OCI-LY7 (cell line): ENCODE measurements around the gene PELO. TPM values are rescaled to one million over a fixed set of nuclear protein-coding genes. Genes with fewer than 3 reads are reported as not detected.

Experiments
- BruUV-seq: library from RNA; stranded (reverse); fragments of 400-500 nt; replicated peaks from 2 replicates; lab custom pipeline; 2021; lab: Mats Ljungman, UMichigan
- CTCF ChIA-PET: fragments of 300-600 bp; sonication (Branson Sonifier 250); formaldehyde crosslinking; loops from one replicate; lab custom pipeline; 2022; ENCODE audit warnings: antibody characterized with exemption; ENCODE audit not compliant: unreplicated experiment; lab: Charles Lee
- POLR2A ChIA-PET: fragments of 300-600 bp; sonication (Branson Sonifier 250); formaldehyde crosslinking; loops from one replicate; lab custom pipeline; 2022; ENCODE audit warnings: antibody characterized with exemption; lab: Charles Lee
- DNase-seq: peaks from one replicate; pipeline ENCODE4 v3.0.0-alpha.2; 2015; ENCODE audit warnings: low spot score
- H2AFZ ChIP-seq: fragments of 200-600 bp; sonication (generic), shearing (Covaris generic); 2 replicates; pipeline ENCODE4 v1.6.1; 2014; ENCODE audit warnings: mild to moderate bottlenecking, antibody characterized with exemption, low read length, moderate library complexity
- H3K27ac ChIP-seq: fragments of 200-600 bp; sonication (generic); 2 replicates; pipeline ENCODE4 v1.5.1; 2014; ENCODE audit warnings: mixed run types, low read depth, mild to moderate bottlenecking, moderate library complexity, low read length, inconsistent platforms; ENCODE audit not compliant: poor library complexity, severe bottlenecking
- H3K36me3 ChIP-seq: fragments of 200-600 bp; sonication (generic); 2 replicates; pipeline ENCODE4 v1.6.1; 2014; ENCODE audit warnings: mild to moderate bottlenecking, antibody characterized with exemption, low read length, moderate library complexity, mixed read lengths; ENCODE audit not compliant: insufficient read depth
- H3K4me1 ChIP-seq: fragments of 200-600 bp; sonication (generic); 2 replicates; pipeline ENCODE4 v1.5.1; 2014; ENCODE audit warnings: mild to moderate bottlenecking, low read length; ENCODE audit not compliant: insufficient read depth, poor library complexity, severe bottlenecking
- H3K4me2 ChIP-seq: fragments of 200-600 bp; sonication (generic); 2 replicates; pipeline ENCODE4 v1.6.1; 2014; ENCODE audit warnings: mild to moderate bottlenecking, low read length
- H3K4me3 ChIP-seq: fragments of 200-600 bp; sonication (generic); 2 replicates; pipeline ENCODE4 v1.5.1; 2014; ENCODE audit warnings: mild to moderate bottlenecking, low read depth, low read length; ENCODE audit not compliant: poor library complexity, severe bottlenecking
- H3K79me2 ChIP-seq: fragments of 200-600 bp; sonication (generic); 2 replicates; pipeline ENCODE4 v1.6.1; 2016; ENCODE audit warnings: low read depth, mild to moderate bottlenecking, low read length, moderate library complexity, mixed read lengths; ENCODE audit not compliant: insufficient read depth
- H3K9me2 ChIP-seq: fragments of 200-600 bp; sonication (generic); 2 replicates; pipeline ENCODE4 v1.6.1; 2016; ENCODE audit warnings: mild to moderate bottlenecking, low read length, mixed read lengths; ENCODE audit not compliant: insufficient read depth
- H3K9me3 ChIP-seq: fragments of 200-600 bp; sonication (generic); 2 replicates; pipeline ENCODE4 v1.6.1; 2014; ENCODE audit warnings: mild to moderate bottlenecking, mixed run types, low read length, mixed read lengths
- H4K20me1 ChIP-seq: fragments of 200-600 bp; sonication (generic); 2 replicates; pipeline ENCODE4 v1.6.1; 2014; ENCODE audit warnings: mild to moderate bottlenecking, antibody characterized with exemption, low read length, moderate library complexity, mixed read lengths; ENCODE audit not compliant: insufficient read depth
- EZH2phosphoT487 ChIP-seq: fragments of 200-600 bp; sonication (generic); IDR thresholded peaks from 2 replicates; pipeline ENCODE4 v1.6.1; 2018; ENCODE audit warnings: low read depth, borderline replicate concordance, mild to moderate bottlenecking, mixed run types, antibody characterized with exemption, low read length, moderate library complexity, mixed read lengths
- intact Hi-C: fragments of 100-400 bp; cut with micrococcal nuclease; formaldehyde crosslinking; loops from one replicate; pipeline ENCODE4 v1.10.0; 2022; ENCODE audit not compliant: unreplicated experiment
- total RNA-seq, 2 experiments: library from RNA; depleted of rRNA in 1 of 2; stranded (reverse); fragments of >200 nt in 1 of 2; shearing (Covaris generic) in 1 of 2; gene quantifications; 2 replicates each; pipeline ENCODE4 v1.2.3, GENCODE V29; 2014 to 2022
- TF ChIP-seq, protein P1 (sequence below): fragments of 200-600 bp; sonication (generic); conservative IDR thresholded peaks from 2 replicates; pipeline ENCODE4 v1.5.1; 2014; ENCODE audit warnings: mild to moderate bottlenecking, antibody characterized with exemption, low read length, moderate library complexity, mixed read lengths

PELO gene
- total RNA-seq, 2 experiments from 2014 or later, result 10.2 to 13.0 TPM

DNA sequence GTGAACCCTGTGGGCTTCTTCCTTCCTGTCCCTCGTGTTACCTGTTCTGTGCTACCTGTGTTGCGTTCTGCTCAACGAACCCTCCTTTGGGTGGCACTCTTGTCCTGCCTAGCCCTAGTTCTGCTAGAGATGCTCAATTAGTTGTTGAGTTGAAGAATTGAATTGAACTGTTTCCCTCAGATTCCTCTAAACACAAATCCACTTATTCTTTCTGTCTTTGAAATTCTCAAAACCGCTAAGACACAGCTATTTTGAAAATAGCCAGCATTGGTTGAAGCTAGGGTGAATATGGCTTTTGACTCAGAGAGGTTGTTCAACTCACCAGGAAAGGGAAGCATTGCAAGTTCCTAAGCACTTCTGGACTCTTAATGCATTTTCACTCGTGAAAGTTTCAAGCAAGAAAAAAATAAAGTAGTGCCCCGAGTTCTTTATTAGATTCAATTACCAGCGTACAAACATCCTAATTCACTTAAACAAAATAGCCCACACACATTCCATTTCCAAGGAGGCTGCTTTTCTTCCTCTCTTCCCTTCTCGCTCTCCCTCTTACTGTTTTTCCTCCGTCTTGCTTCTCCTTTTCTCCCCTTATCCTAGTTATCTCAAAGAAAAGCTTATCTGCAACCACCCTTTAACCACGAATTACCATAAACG lies 642 bp upstream of the PELO start:
- POLR2A ChIA-PET, result no interaction called here
- H3K4me1 ChIP-seq, result no peaks in the 10 kb centered on the region
- H3K27ac ChIP-seq, result no peak overlapping the region
- no peak for TF ChIP-seq EZH2phosphoT487
- TF ChIP-seq, protein P1, sequence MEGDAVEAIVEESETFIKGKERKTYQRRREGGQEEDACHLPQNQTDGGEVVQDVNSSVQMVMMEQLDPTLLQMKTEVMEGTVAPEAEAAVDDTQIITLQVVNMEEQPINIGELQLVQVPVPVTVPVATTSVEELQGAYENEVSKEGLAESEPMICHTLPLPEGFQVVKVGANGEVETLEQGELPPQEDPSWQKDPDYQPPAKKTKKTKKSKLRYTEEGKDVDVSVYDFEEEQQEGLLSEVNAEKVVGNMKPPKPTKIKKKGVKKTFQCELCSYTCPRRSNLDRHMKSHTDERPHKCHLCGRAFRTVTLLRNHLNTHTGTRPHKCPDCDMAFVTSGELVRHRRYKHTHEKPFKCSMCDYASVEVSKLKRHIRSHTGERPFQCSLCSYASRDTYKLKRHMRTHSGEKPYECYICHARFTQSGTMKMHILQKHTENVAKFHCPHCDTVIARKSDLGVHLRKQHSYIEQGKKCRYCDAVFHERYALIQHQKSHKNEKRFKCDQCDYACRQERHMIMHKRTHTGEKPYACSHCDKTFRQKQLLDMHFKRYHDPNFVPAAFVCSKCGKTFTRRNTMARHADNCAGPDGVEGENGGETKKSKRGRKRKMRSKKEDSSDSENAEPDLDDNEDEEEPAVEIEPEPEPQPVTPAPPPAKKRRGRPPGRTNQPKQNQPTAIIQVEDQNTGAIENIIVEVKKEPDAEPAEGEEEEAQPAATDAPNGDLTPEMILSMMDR, result peak; percentile 65
- no TSS peak for BruUV-seq
- no peak overlapping the region for H3K4me3 ChIP-seq
- H3K4me2 ChIP-seq, result no peak overlapping the region
- H4K20me1 ChIP-seq, result no peaks in the 10 kb centered on the region
- no peaks in the 10 kb centered on the region for H3K79me2 ChIP-seq
- H3K36me3 ChIP-seq, result no peaks in the 10 kb centered on the region
- H3K9me2 ChIP-seq, result no peaks in the 10 kb centered on the region
- CTCF ChIA-PET, result no interaction called here
- intact Hi-C loops, result loop anchor here (1.0 kb wide), 1 partner anchor 128 kb away; no protein-coding TSS in a partner anchor
- H2AFZ ChIP-seq, result no peak overlapping the region
- no peaks in the 10 kb centered on the region for H3K9me3 ChIP-seq
- peak; percentile 23 for DNase-seq

DNA sequence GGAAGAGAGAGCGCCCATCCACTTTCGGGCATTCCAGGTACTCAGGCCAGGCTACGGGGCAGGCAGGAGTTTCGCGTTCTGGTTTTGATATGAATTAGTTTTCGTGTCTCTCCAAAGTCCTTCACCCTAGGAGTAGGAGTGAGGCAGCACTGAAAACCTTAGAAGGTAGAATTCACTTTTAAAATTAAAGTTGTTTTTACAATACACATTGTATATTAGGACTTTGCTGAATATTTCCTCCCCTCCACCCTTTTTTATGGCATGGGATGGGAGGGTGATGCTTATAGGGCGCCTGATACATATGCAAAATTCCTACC lies 747 bp downstream of the PELO start:
- DNase-seq, result no peak

DNA sequence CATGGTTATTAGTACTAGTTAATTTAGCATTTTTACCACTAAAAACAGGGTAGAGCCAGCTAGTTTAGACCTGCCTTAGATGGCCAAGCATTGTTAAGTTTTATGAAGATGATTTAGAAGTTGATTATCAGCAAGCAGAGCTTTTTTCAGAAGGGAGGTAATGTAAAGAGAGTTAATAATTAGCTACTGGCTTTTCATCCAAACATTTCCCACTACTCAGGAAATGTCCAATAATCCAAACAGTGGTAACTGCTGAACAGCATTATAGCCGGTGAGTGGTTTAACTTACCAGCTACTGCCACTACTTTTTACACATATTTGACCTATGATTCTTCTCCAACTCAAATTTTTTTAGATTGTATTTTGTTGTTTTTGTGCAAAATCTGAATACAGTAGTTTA lies 1.7 kb downstream of the PELO start:
- no peaks in the 10 kb centered on the region for H3K36me3 ChIP-seq
- no peaks in the 10 kb centered on the region for H3K4me1 ChIP-seq
- no peaks in the 10 kb centered on the region for H4K20me1 ChIP-seq
- H3K9me2 ChIP-seq, result no peaks in the 10 kb centered on the region
- no peak overlapping the region for H2AFZ ChIP-seq
- no peaks in the 10 kb centered on the region for H3K79me2 ChIP-seq
- intact Hi-C loops, result no loop called here
- H3K27ac ChIP-seq, result no peak overlapping the region
- BruUV-seq, result no TSS peak
- DNase-seq, result no peak
- ChIA-PET CTCF (no interaction called here), POLR2A (interaction anchor here (0.8 to 1.7 kb wide), 3 partner anchors 10 to 28 kb away, joined by 3 read pairs; no protein-coding TSS in a partner anchor)
- no peak overlapping the region for H3K4me3 ChIP-seq
- TF ChIP-seq, protein P1, result no peak
- no peak for TF ChIP-seq EZH2phosphoT487
- H3K4me2 ChIP-seq, result no peak overlapping the region
- H3K9me3 ChIP-seq, result no peaks in the 10 kb centered on the region

More for the DNA sequence above, 747 bp downstream of the PELO start:
- H3K4me3 ChIP-seq, result no peak overlapping the region
- no TSS peak for BruUV-seq
- no peaks in the 10 kb centered on the region for H3K4me1 ChIP-seq
- TF ChIP-seq, protein P1, result no peak
- TF ChIP-seq EZH2phosphoT487, result no peak
- H3K9me3 ChIP-seq, result no peaks in the 10 kb centered on the region
- H2AFZ ChIP-seq, result no peak overlapping the region
- no peaks in the 10 kb centered on the region for H3K9me2 ChIP-seq
- intact Hi-C loops, result no loop called here
- ChIA-PET CTCF (no interaction called here), POLR2A (interaction anchor here (1.7 kb wide), 1 partner anchor 12 kb away, joined by 3 read pairs; no protein-coding TSS in a partner anchor)
- H3K36me3 ChIP-seq, result no peaks in the 10 kb centered on the region
- no peaks in the 10 kb centered on the region for H3K79me2 ChIP-seq
- no peaks in the 10 kb centered on the region for H4K20me1 ChIP-seq
- H3K27ac ChIP-seq, result no peak overlapping the region
- H3K4me2 ChIP-seq, result no peak overlapping the region
